HL-60/S4 (cell line): ENCODE data around the gene CAPZB.

Source experiments
- in situ Hi-C: fragments of 300-500 bp; cut with MboI; formaldehyde crosslinking; loops from 2 replicates; pipeline ENCODE4 v1.14.3; 2022; ENCODE audit warnings: low sequenced_read_pairs

CAPZB gene

DNA sequence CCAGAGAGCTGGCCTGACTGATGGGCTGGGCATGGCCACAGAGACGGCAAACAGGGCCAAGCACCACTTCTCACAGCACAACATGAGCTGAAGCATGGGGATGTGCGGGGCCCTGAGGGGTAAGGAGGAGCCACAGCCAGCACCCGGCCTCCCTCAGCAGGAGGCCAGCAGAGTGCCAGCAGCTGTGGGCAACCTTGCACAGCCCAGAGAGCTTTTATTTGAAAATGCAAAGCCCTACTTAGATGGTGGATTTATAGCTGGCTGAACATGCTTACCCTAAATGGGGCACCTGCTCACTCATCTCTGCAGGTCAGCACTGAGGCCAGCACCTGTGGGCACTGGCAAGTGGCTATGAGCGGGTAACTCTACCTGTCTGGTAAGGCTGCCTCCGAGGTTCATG, 129.1 kb downstream of the CAPZB start:
- in situ Hi-C loops, result no loop called here

DNA sequence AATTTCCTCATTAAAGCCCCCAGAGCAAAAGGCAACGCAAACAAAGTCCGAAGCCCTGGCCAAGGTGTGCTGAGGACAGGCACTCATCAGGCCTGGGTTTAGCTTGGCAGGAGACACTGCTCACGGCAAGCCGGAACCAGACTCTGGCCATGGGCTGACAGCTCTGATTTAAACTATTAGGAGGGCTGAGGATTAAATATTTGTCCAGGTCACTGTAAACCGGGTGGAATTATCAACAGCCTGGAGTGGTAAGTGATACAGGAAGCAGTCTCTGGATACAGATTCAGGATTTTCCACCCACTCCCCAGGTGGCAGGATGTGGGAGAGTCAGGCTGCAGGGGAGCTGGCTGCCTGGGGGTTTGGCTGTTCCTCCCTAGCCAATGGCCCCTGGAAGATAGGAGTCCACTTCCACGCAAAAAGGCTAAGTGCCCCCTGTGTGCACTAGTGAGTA, 130.8 kb downstream of the CAPZB start:
- in situ Hi-C loops, result no loop called here

DNA sequence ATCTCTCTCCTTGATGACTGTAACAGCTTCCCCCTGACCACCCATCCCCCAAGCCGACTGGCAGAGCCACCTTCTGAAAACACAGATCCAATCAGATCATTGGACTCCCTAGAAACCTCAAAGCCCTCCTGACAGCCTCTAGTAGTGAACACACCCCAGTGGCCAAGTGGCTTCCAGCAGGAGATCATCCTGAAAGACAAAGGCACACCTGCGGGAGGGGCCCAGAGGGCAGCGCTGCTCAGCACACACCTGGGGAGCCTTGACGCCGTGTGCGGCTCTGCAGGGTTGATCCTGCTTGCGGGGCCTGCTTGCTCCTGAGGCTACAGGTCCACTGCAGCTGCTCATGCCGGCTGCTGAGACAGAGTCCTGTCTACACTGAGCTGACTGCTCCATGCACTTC, 131.7 kb downstream of the CAPZB start:
- in situ Hi-C loops, result no loop called here

DNA sequence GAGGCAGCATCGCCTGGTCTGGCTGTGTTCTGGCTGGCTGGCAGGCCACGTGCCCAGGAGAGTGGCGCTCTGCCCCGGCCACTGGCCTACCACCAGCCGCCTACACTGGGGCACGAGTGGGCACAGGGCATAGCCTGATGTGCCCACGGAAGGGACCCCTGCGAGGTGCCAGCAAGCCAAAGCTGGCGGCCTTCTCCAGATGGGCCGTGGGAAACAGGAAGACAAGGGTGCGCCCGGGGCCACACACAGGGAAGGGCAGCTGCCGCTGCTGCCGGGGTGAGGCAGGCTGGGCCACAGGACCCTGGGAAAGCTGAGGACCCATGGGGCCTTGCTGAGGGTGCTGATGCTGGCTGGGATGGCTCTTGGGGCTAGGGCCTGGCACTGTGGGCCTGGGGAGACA, 132.5 kb downstream of the CAPZB start:
- in situ Hi-C loops, result no loop called here

DNA sequence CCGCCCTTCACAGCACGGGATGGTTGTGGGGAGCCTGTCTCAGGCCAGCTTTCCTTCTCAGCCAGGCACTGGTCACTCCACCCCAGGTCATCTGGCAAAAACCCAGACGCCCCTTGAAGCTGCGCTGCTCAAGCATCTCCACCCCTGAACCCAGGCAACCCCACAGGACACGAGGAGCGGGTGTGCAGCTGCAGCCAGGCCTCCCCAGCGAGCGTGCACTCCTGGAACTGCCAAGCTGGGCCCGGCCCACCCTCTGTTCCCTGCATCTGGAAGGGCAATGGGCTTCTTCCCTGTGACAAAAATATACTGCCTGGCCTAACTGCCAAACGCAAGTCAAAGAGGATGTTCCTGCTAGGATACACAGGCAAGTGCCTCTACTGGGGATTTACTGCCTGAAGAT, 133.5 kb downstream of the CAPZB start:
- in situ Hi-C loops, result no loop called here

DNA sequence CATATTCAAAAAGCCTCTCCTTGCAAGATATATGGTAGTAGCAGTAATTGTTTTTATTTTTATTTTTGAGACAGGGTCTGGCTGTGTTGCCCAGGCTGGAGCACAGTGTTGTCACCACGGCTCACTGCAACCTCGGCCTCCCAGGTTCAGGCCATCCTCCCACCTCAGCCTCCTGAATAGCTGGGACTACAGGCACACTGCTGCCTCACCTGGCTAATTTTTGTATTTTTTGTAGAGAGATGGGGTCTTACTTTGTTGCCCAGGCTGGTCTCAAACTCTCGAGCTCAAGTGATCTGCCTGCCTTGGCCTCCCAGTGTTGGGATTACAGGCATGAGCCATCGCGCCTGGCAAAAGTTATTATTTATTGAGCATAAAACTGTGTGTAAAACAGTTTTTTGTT, 134.8 kb downstream of the CAPZB start:
- in situ Hi-C loops, result no loop called here

DNA sequence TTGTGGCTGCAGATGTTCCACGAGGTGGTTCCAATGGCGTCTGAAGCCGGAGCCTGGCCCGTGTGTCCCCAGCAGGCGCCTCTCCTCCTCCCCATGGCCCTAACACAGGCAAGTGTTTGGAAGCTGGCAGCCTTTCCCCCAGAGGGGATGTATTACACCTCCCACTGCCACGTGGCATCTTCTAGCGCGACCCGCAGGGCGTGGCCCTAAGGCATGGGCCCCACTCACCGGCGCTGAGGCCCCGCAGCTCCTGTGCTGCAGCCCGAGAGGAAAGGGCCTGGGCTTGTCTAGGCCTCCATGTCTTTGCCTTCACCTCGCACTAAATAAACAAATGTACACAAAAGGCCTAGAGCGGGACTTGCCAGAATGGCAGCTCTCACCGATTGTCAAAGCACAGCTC, 135.3 kb downstream of the CAPZB start:
- in situ Hi-C loops, result loop anchor here (10.0 kb wide), 1 partner anchor 305 kb away; no protein-coding TSS in a partner anchor

DNA sequence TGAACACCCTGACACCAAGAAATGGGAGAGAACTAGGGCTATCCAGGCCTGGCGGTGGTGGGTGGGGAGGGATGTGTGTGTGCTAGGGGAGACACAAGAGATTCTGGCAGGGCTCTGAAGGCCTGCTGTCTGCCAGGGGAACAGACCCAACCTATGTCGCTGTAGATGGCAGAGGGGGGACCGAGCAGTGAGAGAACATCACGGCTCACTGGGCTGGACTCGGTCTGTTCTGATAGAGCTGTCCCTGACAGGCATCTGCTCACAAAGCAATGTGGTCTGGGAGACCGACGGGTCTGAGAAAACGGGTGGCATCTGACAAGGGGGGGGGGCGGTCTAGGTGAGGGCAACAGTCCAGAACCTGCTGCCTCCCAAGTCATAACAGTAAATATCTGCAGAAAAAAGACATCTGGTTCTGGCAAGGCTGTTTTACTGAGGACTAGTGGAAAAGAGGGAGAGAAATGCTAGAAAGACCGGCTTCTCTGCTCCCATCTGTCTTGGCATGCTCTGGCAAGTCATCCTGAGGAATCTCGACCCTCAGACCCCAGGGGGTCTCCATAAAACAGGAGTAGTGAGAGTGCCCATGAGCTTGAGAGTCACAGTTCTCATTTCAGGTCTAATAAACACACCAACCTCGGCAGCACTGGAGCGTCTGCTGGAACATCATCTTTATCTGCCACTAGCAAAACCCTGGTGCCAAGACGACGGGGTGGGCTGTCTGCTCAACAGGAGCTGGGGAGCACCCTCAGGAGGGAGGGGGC, 136.7 kb downstream of the CAPZB start:
- in situ Hi-C loops, result loop anchor here (10.0 kb wide), 1 partner anchor 306 kb away; no protein-coding TSS in a partner anchor

DNA sequence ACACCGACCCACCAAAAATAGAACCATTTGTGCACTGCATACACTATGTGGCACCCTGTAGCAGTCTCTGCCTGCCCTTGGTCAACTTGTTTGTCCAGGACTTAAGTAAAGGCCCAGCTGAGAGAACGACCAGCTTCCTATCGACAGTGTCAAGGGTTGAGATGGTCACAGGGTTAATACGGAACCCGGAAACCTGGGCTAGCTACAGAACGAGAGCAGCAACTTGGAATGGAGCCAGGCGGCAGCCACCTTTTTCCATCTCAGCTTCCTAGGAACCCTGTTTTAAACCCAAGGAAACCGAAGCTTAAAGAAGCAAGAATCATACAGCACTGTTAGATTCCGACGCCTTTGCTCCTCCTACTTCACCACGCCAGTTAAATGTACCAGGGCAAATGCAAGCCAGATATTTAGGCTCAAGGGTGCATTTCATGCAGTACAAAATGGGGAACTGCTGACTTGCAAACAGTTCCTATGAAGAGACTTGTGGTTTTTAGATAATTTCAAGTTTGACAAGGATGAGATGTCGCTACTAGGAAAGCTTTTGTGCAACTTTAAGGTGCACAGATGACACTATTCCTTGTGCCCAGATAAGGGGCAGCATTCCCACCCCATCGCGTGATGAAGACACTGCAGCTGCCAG, 137.7 kb downstream of the CAPZB start:
- in situ Hi-C loops, result loop anchor here (10.0 kb wide), 1 partner anchor 307 kb away; no protein-coding TSS in a partner anchor

DNA sequence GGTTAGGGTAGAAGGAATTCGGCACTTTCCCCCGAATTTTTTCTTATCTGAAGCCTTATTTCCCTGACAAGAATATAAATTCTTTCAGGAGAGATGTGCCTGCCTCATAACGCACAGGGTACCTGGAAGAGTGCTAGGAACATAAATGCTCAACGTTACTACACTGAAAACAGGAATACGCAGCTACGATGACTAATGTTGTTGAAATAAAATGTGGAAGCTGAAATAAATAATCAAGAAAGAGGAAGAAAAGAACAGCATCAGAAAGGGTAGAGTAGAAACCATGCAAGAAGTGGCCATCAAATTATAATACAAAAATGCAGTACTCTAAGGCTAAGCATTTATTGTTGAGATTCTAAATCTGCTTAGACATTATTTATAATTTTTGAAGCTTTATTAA, 139.3 kb downstream of the CAPZB start:
- in situ Hi-C loops, result loop anchor here (10.0 kb wide), 1 partner anchor 309 kb away; no protein-coding TSS in a partner anchor

DNA sequence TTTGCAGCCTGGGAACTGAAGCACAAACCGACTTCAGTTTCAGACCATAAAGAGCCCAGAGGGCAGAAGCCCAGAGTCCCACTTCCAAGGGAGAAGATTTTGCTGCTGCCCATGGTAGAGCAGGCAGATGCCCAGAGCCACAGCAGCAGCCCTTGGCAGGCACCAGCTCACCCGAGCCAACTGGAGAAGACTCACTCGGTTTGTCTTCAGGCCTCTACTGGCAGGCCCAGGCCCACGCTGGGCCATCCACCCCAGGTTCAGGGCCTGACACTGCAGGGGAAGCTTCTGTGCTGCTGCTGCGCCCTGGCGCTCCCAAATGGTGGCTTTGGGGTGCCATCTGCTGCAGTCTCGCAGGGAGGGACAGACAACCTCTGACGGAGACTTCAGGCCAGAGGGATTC, 139.9 kb downstream of the CAPZB start:
- in situ Hi-C loops, result loop anchor here (10.0 kb wide), 1 partner anchor 309 kb away; no protein-coding TSS in a partner anchor

DNA sequence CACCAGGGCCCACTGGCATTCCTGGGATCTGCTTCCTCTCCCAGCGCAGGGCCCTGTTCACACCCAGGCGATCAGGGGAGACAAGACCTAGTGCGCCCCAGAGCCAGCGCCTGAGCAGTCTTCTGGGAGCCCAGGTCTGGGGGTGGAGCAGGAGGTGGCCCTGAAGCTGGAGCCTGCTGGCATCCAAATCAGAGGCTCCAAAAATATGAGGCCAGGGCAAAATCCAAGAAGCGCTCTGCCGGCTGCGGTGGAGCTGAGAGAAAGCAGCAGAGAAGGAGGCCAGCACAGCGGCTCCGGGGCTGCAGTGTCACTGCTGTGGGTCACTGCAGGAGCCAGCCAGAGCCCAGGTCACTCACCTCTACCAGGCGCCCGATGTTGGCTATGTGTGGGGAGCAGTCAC, 140.5 kb downstream of the CAPZB start:
- in situ Hi-C loops, result loop anchor here (10.0 kb wide), 1 partner anchor 310 kb away; no protein-coding TSS in a partner anchor

DNA sequence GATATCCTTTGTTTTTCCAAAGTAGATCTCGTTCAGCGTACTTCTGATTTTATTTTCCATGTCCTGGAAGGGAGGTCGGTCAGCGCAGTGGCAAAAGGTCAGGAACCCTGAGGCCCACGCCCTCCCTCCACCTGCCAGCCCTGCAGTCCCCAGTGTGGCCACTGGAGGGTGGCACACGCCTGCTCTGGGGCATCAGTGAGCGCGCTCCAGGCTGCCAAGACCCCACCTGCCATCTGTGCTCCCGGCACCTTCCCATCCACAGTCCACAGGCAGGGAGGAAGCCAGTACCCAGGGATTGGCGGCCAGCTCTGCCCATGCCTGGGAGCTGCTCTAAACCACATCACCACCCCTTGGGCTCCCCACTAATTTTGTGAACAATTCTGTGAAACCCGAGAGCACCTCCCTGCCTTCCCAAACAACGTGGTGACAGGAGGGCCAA, 140.9 kb downstream of the CAPZB start:
- in situ Hi-C loops, result loop anchor here (10.0 kb wide), 1 partner anchor 310 kb away; no protein-coding TSS in a partner anchor

DNA sequence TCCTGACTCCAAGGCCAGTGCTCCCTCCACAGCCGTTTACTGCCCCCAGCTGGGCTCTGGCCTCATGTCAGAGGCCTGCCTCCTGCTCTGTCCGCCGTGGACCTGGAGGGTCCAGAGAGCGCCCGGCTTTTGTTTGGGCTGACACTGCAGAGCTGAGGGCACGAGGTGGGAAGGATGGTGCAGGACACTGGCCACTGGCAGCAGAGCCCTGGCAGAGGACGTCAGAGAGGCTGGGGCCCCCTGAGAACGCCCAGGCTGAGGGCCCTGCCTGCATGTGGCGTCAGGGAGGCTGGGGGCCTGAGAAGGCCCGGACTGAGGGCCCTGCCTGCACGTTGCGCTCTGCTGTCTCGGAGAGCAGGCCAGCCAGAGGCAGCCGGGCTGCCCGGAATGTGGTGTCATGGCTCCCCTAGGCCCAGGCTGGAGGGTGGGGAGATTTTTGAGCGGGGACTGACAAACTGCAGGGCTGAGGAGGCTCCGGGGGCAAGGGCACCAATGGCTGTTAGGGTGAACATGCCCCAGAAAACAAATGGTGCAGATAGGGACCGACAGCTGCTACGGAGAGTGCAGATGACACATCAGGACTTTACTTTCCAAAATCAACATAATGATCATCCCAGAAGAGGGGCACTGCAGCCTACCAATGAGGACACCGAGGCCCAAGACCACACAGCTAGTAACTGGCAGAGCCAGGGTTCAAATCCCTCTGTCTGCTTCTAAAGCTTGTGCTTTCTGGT, 141.6 kb downstream of the CAPZB start:
- in situ Hi-C loops, result loop anchor here (10.0 kb wide), 1 partner anchor 311 kb away; no protein-coding TSS in a partner anchor

DNA sequence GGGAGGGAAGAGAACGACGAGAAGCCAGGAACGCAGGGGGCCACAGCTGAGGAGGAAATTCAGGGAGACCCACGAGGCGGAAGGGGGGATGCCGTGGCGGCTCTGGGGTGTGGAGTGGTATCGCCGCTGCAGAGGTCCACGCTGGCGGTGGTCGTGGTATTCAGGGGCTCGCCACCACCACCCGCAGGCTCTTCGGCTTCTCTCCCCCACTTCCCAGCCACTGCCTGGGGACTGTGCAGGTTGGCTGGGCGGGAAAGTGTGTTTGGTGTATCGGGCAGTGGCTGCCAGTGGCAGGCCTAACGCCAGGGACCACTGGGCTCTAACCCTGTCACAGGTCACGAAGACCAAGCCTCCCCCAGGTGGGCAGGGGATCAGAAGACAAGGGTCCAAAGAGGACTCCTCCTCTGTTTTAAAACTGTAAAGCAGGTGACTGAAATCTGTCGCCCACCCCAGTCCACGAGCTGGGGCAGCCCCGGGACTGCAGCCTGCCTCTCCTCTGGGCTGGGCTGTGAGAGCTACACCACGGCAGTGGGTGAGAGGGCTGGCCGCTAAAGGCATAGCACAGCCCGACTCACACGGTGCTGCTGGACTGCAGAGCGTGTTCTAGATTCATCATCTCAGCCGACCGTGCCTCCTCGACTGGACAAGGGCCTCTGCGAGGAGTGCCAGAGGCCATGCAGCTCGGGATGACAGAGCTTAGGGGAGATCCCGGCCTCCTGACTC, 142.3 kb downstream of the CAPZB start:
- in situ Hi-C loops, result loop anchor here (10.0 kb wide), 1 partner anchor 312 kb away; no protein-coding TSS in a partner anchor

DNA sequence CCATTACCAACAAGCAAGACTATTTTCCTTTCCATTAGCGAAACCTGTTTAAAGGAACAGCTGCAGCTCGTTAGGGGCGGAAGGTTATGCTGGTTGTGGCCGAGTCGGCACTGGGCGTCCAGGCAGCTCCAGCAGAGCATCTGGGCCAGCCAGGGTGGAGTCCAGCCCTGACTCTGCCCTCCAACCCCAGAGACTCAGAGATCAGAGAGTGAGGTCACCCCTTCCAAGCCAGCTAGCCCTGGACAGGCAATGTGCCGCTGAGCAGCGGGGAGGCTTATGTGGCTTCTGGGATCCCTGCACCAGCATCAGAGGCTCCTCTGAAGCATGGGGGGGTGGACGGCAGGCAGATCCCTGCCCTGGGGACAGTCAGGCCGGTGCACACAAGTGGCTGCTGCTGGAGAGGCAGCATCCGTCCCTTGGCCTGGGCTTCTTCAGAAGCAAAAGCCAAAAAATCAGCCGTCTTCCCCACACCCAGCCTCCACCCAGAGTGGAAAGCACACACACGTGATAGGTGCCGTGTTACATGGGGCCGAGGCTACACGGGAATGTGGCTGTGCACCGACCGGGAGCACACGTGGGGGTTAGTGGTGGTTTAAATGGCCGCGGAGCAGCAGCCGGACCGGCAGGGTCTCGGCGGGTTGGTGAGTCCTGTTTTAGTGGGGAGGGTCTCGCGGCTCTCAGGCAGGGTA, 143.1 kb downstream of the CAPZB start:
- in situ Hi-C loops, result loop anchor here (10.0 kb wide), 1 partner anchor 313 kb away; no protein-coding TSS in a partner anchor

DNA sequence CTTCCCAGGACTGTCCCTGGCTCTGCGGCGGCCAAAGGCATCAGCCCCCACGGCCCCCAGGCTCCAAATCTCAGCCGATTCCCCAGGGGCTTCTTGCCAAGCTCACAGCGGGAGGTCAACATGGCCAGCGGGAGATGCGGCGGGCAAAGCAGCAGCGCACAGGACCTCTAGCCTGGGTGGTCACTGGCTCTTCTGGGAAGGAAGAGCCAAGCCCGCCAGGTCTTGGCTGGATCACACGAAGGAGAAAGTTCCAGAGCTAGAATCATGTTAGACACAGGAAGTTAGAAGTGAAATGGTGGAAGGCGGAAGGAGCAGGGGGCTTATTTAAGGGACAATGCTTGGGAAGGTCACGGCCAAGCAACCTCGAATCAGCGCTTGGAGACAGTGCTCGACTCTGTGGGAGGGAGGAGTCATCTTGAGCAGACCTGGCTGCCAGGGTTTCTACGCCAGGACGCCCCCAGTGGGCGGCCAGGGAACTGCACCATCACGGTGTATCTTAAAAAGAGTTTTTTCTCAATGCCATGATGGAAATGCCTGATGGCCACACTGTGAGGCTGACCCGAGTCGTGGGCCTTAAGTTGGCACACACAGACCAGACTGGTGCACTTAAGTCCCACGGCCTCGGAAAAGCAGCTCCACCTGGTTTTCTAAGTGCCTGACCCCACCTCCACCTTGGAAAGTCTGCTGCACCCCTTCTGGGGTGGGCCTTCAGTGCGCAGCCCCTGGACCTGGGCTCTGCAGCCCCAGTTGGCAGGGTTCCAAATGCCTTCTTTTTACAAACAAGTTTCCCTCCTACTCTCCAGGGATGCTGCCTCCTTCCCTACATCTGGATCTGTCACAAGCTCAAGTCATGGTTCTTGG, 143.9 kb downstream of the CAPZB start:
- in situ Hi-C loops, result loop anchor here (10.0 kb wide), 1 partner anchor 313 kb away; no protein-coding TSS in a partner anchor

DNA sequence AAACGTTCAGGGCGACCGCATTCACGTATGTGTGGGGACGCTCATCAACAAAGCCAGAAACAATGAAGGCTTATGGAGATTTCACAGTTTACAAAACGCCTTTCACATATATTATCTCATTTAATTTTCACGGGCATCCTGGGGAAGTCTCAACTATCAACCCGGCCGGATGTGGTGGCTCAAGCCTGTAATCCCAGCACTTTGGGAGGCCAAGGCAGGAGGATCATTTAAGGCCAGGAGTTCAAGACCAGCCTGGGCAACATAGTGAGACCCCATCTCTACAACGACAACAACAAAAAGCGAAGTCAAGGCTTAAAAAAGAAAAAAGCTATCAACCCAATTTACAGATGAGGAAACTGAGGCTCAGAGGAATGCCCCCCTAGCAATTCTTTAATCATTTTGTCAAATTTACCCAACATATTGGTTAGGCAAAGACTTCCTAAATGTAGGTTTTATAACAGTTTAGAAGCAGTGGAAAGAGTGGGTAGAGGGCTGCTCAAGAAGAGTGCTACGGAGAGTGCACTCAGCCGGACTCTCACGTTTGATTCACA, 144.9 kb downstream of the CAPZB start:
- in situ Hi-C loops, result loop anchor here (10.0 kb wide), 1 partner anchor 314 kb away; no protein-coding TSS in a partner anchor
